ENCODE data around the gene PGM1. TPM values are rescaled to one million over a fixed set of nuclear protein-coding genes. Genes with fewer than 3 reads are reported as not detected.
"Not testable (repeated sequence)": the region's sequence is repeated elsewhere in the genome, so short reads cannot be mapped to it uniquely, and the experiment has no call there.

Gene PGM1
- 10 to 100 TPM; 30.3 to 51.1 (median 31.9) TPM for polyA plus RNA-seq (ENCODE audit: insufficient read length in 4 of 4)

- DNase-seq (ENCODE audit: low read depth in 4 of 4, low spot score in 3 of 4) = peak; percentile 50 to 61 (median 56)
Observed at GRCh38 chr1:63593303-63593885, at the start of gene PGM1. PGM1 (plus strand) TSS chr1:63593411; CDS start chr1:63593489, 78 bp downstream.

DNA sequence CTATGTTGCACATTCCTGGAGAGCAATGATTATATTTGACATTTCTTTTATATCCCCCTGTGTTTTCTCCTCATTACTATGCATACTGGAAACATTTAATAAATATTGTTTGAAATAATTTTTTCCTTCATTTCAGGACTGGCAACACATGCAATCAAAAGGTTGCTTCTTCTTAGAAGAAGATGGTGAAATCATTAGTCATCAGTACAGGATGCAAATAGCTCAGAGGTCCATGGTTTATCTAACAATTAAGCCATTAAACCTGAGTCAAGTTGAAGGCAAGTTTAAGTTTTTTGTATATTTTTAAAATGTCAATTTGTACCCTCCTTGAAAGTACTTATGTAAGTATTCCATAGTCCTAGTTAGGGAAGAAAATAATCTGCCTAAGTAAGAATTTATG lies 47.4 kb upstream of the PGM1 start:
- DNase-seq (ENCODE audit: low read depth in 4 of 4, low spot score in 3 of 4) = no peak

- DNase-seq (ENCODE audit: low read depth in 4 of 4, low spot score in 3 of 4) = no peak
Observed at GRCh38 chr1:63547621-63548294, 45.5 kb upstream of the PGM1 start.

- DNase-seq (ENCODE audit: low read depth in 4 of 4, low spot score in 3 of 4) = no peak
Observed at GRCh38 chr1:63548303-63548702, 44.9 kb upstream of the PGM1 start.

DNA sequence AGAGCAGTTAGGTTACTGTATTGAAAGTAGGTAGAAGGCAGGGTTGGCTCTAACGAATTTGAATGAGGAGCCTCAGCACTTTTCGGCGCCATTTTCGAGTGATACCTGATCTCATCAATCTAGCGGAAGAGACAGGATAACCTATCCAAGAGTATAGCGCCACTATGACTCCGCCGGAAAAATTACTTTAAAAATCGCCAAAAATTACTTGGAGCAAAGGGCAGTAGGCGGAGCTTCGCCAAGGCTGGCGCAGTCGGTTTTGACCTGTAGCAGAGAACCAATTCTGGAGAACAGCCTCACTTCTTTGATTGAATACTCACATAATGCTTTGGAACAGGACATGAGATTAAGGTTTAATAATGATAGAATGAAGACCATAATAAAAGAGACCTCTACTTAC lies 44.3 kb upstream of the PGM1 start:
- no peak for DNase-seq (ENCODE audit: low read depth in 4 of 4, low spot score in 3 of 4)

DNA sequence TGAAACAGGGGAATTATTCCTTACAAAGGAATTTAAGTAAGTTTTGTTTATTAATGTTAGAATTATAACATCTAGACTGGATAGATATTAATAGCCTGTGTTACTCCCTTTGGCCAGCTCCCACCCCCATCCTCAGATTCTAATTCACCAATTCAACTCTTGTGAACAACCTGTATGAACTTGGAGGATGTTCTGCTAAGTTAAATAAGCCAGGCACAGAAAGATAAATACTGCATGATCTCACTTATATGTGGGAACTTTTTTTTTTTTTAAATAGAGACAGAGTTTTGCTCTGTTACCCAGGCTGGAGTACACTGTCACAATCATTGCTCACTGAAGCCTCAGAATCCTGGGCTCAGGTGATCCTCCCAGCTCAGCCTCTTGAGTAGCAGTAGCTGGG lies 37.7 kb upstream of the PGM1 start:
- DNase-seq (ENCODE audit: low read depth in 4 of 4, low spot score in 3 of 4) = no peak

- DNase-seq (ENCODE audit: low read depth in 4 of 4, low spot score in 3 of 4) = peak in 1 of 4 donors; percentile 1
Observed at GRCh38 chr1:63557365-63557987, 35.7 kb upstream of the PGM1 start.

DNA sequence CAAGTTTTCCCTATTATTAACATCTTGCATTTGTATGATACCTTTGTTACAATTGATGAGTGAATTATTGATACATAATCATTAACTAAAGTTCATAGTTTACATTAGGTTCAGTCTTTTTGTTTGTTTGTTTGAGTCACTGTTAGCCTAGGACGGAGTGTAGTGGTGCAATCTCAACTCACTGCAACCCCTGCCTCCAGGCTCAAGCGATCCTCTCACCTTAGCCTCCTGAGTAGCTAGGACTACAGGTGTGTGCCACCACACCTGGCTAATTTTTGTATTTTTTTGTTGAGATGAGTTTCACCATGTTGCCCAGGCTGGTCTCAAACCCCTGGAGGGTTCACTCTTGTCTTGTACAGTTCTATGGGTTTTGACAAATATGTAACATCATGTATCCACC lies 33.9 kb upstream of the PGM1 start:
- no peak for DNase-seq (ENCODE audit: low read depth in 4 of 4, low spot score in 3 of 4)

- no peak for DNase-seq (ENCODE audit: low read depth in 4 of 4, low spot score in 3 of 4)
Observed at GRCh38 chr1:63563745-63564144, 29.5 kb upstream of the PGM1 start.

GRCh38 chr1:63569068-63569467 lies 24.1 kb upstream of the PGM1 start:
- DNase-seq (ENCODE audit: low read depth in 4 of 4, low spot score in 3 of 4) = no peak

GRCh38 chr1:63569640-63570316 lies 23.4 kb upstream of the PGM1 start:
- DNase-seq (ENCODE audit: low read depth in 4 of 4, low spot score in 3 of 4) = no peak

DNA sequence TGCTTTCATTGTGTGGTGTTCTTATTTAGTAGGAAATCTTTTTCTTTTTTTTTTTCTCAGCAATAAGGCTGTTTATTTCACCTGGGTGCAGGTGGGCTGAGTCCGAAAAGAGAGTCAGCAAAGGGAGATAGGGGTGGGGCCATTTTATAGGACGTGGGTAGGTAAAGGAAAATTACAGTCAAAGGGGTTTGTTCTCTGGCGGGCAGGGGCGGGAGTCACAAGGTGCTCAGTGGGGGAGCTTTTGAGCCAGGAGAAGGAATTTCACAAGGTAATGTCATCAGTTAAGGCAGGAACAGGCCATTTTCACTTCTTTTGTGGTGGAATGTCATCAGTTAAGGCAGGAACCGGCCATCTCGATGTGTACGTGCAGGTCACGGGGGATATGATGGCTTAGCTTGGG lies 20.5 kb upstream of the PGM1 start:
- not testable (repeated sequence) for DNase-seq (ENCODE audit: low read depth in 4 of 4, low spot score in 3 of 4)

DNA sequence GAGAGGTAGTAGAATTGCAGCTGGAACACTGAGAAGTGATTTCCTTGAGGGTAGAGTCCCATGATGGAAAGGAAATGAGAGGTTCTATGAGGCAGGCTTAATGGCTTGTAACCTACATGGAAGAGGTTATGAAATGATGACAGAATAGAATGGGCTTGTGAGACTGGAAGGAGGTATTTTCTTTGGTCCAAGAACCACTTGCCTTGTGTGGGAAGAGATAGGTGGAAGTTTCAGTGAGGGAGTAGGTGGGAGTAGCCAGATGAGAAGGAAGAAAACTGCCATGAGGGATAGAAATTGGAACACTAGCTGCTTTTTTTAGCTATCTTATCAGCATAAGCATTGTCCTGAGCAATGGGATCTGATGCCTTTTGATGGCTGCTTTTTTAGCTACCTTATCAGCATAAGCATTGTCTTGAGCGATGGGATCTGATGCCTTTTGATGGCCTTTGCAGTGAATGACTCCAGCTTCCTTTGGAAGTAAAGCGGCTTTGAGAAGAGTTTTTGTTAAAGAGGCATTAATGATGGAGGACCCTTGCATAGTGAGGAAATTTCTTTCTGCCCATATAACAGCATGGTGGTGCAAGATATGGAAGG lies 18.9 kb upstream of the PGM1 start:
- not testable (repeated sequence) for DNase-seq (ENCODE audit: low read depth in 4 of 4, low spot score in 3 of 4)

GRCh38 chr1:63575340-63575826 lies 17.8 kb upstream of the PGM1 start:
- DNase-seq (ENCODE audit: low read depth in 4 of 4, low spot score in 3 of 4) = no peak

- DNase-seq (ENCODE audit: low read depth in 4 of 4, low spot score in 3 of 4) = not testable (repeated sequence)
Observed at GRCh38 chr1:63586326-63586725, 6.9 kb upstream of the PGM1 start.

GRCh38 chr1:63590166-63590560 lies 3.0 kb upstream of the PGM1 start:
- DNase-seq (ENCODE audit: low read depth in 4 of 4, low spot score in 3 of 4) = no peak

DNA sequence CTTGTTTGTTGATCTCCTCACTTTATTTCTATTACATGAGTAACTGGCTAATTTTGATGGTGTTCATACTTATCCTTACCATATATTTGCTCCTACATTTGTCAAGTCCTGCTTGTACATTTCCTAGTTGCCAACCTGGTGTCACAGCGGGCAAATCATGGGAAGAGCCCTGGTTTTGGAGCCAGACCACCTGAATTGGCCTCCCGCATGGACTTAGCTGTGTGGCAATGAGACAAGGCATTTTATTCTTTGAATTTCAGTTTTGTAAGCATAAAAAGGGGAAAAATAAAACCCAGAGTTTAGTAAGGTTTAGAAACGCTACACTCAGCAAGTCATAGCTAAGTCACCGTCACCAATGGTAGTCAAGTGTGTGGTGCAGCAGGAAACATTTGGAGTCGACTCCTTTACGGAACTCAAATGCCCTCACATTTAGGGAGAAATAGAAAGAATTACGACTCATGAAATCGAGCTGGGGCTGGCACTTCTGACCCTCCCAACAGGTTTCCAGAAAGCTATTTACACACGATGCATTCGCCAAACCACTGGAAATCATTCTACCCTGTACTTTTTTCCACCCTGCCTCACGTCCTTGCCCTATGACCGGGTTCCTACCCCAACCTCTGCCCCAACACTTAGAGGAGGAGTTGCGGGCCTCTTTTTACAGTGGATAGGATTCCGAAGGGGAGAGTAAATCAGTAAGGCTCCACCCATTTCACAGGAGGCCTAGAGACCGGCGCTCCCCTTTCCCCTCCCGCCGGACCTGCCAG lies 492 bp upstream of the PGM1 start:
- peak in 1 of 4 donors; percentile 18 for DNase-seq (ENCODE audit: low read depth in 4 of 4, low spot score in 3 of 4)

DNA sequence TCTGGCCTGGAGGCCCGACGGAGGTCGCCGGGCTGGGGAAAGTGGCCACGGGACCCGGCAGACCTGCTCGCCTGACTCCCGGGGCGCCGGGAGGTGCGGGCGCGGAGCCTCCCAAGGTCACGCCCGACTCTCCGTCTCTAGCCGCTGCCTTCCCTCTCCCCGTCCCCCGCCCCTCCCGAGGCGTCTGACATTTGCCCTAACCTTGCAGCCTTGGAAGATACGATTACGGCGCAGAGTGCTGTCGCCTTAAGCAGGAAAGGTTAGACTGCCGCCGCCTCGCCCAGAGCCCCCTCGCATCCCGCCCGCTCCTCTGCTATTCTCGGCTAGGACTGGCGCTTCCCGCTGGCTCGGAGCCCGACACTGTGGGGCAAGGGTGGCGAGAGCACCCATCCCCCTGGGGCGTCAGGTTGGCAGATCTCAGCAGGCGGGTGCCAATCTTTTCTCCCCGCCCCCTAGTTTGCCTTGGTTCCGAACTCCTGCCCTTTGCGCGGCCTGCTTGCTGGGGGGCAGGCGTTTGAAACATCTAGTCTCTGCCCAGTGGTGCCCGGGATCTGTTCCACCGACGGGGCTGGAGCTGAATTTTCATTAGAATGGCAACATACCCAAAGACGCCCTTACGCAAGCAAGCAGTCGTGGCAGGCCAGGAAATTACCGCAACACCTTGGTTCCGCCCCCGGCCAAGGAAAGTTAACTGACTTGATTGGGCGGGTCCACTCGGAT lies 835 bp downstream of the PGM1 start:
- peak in 3 of 4 donors; percentile 12 to 24 (median 20) for DNase-seq (ENCODE audit: low read depth in 4 of 4, low spot score in 3 of 4)

GRCh38 chr1:63595435-63595834 lies 2.2 kb downstream of the PGM1 start:
- no peak for DNase-seq (ENCODE audit: low read depth in 4 of 4, low spot score in 3 of 4)
